Measurements from ENCODE around the gene NLGN1.

DNA sequence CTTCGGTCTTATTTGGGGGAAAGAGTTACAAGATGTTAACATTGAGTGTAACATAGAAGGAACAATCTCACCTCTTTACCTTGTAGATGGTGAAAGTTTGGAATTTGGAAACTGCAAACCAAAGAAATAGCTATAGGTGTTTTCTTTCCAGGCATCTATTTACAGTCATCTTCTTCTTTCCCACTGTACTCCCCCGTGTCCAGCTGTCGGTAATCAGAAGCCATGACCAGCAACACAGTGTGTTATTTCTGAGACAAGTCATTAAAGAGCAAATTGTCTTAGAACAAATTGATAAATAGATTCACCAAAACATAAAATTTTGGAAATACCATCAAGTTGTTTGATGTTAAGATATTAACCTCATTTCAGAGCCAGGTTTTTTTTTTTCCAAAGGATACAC lies 871.0 kb downstream of the NLGN1 start:
- TF ChIP-seq POLR2A (IDR thresholded peaks at IDR 0.05) (no peak), POLR2AphosphoS5 (IDR thresholded peaks at IDR 0.05) (no peak)
- TF ChIP-seq, protein P1, sequence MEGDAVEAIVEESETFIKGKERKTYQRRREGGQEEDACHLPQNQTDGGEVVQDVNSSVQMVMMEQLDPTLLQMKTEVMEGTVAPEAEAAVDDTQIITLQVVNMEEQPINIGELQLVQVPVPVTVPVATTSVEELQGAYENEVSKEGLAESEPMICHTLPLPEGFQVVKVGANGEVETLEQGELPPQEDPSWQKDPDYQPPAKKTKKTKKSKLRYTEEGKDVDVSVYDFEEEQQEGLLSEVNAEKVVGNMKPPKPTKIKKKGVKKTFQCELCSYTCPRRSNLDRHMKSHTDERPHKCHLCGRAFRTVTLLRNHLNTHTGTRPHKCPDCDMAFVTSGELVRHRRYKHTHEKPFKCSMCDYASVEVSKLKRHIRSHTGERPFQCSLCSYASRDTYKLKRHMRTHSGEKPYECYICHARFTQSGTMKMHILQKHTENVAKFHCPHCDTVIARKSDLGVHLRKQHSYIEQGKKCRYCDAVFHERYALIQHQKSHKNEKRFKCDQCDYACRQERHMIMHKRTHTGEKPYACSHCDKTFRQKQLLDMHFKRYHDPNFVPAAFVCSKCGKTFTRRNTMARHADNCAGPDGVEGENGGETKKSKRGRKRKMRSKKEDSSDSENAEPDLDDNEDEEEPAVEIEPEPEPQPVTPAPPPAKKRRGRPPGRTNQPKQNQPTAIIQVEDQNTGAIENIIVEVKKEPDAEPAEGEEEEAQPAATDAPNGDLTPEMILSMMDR (IDR thresholded peaks at IDR 0.05): no peak
